Dermis microvascular lymphatic vessel endothelial cell (primary cell): Measurements from ENCODE around the gene MLLT1. TPM values are rescaled to one million over a fixed set of nuclear protein-coding genes. Genes with fewer than 3 reads are reported as not detected.
A peak's percentile ranks its signal among the peaks of the same experiment; 100 is the strongest.

Source experiments
- DNase-seq, 2 donors: peaks; one replicate each; pipeline versions ENCODE4 v3.0.0 to v3.0.0-alpha.2; 2010; ENCODE audit warnings: low read depth in 2 of 2
- total RNA-seq: library from RNA; depleted of rRNA; stranded (reverse); fragments of >200 nt; gene quantifications from 2 replicates; pipeline ENCODE4 v1.2.1, GENCODE V29; 2014

Gene MLLT1
- total RNA-seq, 1 donor from 2014 or later, result 3.5 TPM

- DNase-seq, result no peak
These were observed 44.5 kb downstream of the MLLT1 start for GRCh38 chr19:6235031-6235951.

DNA sequence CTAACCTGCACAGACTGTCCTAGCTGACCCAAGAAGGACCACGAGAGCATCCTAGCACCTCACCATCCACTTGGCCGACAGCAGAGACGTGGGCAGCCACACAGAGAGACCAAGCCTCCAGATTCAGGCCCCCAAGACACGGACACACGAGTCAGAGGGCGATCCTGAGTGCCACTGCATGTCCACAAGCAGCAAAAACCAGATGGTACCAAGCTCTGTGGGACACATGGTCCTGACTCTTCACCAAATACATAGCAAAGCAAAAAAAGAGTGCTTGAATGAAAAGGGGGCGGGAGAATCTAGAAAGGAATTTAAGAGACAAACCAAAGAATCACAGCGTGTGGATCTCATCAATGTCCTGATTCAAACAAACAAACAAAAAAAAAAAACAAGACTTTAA lies 45.2 kb downstream of the MLLT1 start:
- no peak for DNase-seq

- peak in 1 of 2 donors; percentile 41 for DNase-seq
These were observed 45.8 kb downstream of the MLLT1 start for GRCh38 chr19:6233827-6234511.

DNA sequence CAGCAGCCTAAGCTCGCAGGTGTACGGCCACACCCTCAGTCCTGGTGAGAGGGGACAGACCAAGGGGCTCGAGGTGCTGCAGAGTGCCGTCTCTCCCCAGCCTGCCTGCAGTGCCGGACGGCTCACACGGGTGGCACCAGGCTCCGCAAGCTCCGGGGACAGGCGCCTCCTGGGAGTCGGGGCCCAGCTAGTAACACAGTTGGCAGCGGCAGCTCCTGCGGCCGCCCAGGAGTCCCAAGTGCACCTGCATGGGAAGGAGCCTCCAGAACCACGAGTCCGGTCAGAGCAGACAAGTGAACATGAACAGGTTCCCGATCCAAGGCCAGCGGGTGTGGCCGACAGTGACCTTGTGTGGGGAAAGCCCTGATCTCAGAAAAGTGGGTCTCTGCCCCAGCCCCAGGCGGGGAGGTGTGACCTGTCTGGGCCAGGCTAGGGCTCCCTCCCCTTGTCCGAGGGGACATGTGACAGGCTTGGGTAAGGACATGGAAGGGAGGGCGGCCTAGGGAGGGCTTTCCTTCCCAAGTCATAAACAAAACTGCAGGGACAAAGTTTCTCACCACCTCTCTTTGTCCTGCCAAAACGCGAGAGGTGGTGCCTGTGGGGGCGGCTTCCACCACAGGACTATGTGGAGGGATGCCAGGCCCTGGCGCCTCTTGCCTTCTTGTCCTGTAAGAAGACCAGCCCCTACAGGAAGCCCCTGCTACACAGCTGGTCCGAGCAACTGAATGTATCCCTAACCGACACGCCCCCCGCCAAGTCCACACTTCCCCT lies 46.5 kb downstream of the MLLT1 start:
- DNase-seq, result peak in 1 of 2 donors; percentile 62

DNA sequence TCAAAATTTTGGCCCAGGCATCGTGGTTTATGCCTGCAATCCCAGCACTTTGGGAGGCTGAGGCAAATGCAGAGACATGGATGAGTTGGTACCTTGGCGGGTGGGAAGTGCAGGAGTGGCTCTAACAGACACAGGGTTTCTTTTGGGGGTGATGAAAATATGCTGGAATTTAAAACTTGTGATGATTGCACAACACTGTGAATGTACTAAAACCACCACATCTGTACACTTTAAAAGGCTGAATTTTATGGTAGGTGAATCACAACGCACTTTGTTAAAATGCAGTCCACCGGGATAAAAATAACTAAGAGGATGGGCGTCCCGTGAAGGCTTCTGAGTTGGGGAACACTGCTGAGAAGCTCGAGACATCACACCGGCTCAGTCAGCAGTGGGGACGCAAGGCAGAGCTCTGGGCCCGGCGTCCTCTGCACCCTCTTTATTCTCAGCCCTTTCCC lies 47.1 kb downstream of the MLLT1 start:
- DNase-seq, result no peak

DNA sequence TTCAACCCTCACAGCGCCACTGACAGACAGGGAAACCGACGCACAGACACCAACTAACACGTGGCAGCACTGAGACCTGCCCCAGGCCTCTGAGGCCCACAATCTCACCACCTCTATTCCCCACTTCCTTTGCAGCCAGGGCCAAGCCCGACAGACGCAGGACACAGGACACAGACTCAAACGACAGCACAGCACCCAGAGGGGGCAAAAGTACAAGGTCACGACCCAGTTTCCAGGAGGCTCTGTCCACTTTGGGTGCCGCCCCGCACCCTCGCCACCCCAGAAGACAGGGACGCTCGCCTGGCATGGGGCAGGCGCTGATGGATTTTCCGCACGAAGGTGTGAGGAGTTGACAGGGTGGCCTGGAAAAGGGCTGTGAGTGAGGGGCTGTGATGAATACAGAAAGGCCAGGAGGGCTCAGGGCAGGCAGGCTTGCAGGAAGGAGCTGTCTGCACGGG lies 48.8 kb downstream of the MLLT1 start:
- no peak for DNase-seq

GRCh38 chr19:6229951-6230712 lies 49.6 kb downstream of the MLLT1 start:
- no peak for DNase-seq

- no peak for DNase-seq
These were observed 50.4 kb downstream of the MLLT1 start for GRCh38 chr19:6229216-6229913.

DNA sequence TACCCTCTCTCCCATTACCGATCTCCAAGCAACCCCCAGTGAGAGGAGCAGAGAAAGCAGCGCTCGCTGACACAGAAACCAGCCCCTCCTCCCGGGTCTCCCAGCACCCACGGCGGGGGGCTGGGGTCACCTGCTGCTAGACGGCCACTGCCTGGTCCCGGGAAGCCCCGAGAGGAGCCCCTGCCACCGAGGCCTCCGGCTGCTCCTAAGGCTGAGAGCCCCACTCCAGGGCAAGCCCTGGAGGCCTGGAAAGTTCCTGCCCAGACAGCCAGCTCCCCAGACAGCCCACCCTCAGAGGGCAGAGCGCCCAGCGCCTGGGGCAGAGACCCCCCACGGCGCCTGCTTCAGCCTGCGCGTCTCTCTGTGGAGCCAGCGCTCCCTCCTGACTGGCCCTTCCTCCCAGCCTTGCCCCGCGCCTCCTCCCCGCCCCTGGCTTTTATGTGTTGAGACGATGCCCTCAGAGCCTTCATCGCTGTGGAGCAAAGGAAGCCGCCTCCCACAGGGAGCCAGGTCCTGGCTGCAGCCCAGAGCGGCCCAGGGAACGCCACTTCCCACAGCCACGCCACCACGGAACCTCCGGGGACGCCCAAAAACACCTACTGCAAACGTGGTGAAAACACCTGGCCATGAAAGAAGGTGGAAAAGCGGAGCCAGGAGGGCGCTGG lies 51.1 kb downstream of the MLLT1 start:
- DNase-seq, result no peak

DNA sequence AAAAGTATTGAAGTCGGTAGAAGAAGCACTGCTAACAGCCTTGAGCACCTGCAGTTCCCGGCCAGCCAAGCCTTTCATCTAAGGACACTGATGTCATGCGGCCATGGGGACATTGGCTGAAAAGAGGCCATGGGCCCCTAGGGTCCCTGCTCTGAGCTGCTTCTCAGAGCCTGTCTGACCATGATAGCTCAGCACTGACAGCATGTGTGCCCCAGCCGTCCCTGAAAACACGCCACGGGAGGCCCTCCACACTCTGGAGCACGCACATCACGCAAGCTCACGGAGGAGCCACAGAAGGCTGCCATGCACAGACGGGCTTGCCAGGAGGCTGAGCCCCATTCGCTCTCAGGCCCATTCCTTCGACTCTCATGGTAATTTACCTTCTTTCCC lies 51.8 kb downstream of the MLLT1 start:
- DNase-seq, result no peak

- DNase-seq, result no peak
These were observed 52.4 kb downstream of the MLLT1 start for GRCh38 chr19:6227156-6227935.

DNA sequence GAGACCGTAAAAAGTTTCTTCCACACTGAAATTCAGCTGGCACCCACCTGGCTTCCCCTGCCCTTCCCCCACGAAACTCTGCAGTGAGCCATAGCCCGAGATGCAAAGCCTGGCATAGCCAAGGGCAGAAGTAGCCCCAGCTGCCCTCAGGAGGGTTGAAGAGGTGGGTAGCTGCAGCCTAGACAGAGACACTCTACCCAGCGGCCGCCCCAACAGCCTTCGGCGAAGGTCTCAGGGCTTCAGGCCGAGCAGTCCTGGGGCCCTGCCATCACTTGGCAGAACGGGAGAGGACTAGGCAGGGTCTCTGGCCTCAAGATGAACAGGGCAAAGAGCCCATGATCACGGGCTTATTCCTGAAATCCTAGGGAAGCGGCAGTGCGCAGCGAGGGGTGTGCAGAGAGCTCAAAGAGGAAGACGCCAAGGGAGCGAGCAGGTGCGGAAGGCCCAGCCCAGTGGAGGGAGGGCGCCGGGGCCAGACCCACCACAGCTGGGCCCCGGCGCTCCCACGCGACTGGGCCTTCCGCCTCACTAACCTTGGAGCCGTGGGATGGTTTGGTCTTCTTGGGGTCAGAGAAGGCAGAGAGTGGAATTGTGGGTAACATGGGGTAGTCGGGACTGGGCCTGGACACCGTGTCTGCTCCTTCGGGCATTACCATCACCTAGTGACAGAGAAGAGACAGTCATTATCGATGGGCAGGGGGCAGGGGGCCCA lies 53.2 kb downstream of the MLLT1 start:
- no peak for DNase-seq

DNA sequence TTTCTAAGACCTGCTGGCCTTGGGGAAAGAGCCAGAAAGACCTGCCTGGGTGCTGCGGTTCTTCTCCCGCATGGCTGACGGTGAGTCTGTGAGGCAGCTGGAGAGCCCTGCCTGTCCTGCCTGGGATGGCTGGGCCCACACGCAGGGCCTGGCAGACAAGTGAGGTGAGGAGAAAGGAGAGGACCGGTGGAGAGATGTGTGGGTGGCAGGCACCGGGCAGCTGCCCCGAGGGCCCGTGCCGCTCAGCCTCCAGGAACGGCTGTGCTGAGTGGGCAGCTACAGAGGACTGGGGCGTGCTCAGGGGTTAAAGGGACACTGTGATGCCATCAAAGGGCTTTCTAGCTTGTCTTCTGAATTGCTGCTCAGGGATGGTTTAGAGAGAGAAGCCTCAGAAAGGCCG lies 53.8 kb downstream of the MLLT1 start:
- DNase-seq, result no peak

DNA sequence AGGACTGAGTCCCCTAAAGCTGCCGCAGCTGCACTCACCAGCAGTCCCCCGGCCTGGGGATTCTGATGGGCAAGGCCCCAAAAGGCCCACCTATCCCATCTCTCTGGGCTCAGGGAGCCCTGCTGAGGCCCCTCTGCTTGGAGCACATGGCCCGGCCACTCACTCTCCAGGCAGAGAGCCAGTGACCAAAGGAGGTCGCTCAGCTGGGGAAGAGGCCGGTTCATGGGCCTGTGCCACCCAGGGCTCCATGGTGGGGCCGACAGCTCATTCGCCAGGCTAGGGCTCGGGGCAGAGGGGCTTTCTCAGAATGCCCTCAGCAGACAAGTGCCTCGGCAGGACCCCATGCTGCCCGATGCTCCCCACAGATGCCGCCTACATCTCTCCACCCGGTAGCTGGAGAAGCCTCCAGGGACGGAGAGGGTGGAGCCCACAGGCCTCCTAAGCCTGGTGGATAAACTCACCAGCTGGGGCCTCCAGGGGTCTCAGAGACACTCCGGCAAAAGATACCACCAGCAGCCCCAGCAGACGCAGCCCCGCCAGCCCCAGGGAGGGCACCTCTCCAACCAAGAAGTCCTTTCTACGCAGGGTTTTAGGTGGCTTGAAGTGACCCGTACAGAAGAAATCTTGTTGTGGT lies 54.4 kb downstream of the MLLT1 start:
- DNase-seq, result no peak

DNA sequence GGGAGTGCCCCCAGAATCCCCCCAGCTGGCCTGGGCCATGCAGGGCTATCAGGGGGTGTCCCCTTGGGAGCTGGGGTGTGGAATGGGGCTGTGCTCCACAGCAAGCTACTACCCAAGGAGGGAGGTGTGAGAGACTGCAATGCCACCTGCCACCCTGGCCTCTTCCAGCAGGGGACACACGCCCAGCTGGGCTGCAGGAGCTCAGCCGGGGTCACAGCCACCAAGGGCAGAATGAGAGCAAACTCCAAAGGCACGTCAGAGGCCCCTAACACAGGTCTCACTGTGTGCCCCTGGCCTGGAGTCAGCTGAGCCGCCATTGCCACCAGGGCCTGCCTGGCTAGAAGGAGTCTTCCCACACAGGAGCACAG lies 55.5 kb downstream of the MLLT1 start:
- no peak for DNase-seq

GRCh38 chr19:6223461-6224307 lies 56.1 kb downstream of the MLLT1 start:
- peak in 1 of 2 donors; percentile 12 for DNase-seq

- peak in 1 of 2 donors; percentile 39 for DNase-seq
These were observed 56.9 kb downstream of the MLLT1 start for GRCh38 chr19:6222884-6223283.
